HFFc6 (cell line): ENCODE results near the gene RNF208. TPM values are rescaled to one million over a fixed set of nuclear protein-coding genes. Genes with fewer than 3 reads are reported as not detected.

ENCODE experiments used
- DNase-seq: peaks from one replicate; pipeline ENCODE4 v3.0.0-alpha.2; 2018
- H3K27ac Mint-ChIP-seq: 2 replicates; pipeline ENCODE4 v1.8.0; 2020; ENCODE audit warnings: mild to moderate bottlenecking, mixed read lengths
- H3K27me3 Mint-ChIP-seq: 2 replicates; pipeline ENCODE4 v1.8.0; 2021; ENCODE audit warnings: mild to moderate bottlenecking, moderate library complexity, mixed read lengths; ENCODE audit not compliant: insufficient read depth
- H3K36me3 Mint-ChIP-seq: 2 replicates; pipeline ENCODE4 v1.8.0; 2021; ENCODE audit warnings: low read depth, mixed read lengths
- H3K4me1 Mint-ChIP-seq: 2 replicates; pipeline ENCODE4 v1.8.0; 2020; ENCODE audit warnings: low read depth, mixed read lengths
- H3K4me3 Mint-ChIP-seq: 2 replicates; pipeline ENCODE4 v1.8.0; 2020; ENCODE audit warnings: mild to moderate bottlenecking, moderate library complexity, mixed read lengths
- H3K9me3 Mint-ChIP-seq: 2 replicates; pipeline ENCODE4 v1.8.0; 2020; ENCODE audit warnings: mild to moderate bottlenecking, mixed read lengths
- CTCF ChIP-seq: fragments of 200-600 bp; sonication (generic); IDR thresholded peaks from 2 replicates; pipeline ENCODE4 v1.5.0; 2021; ENCODE audit warnings: antibody characterized with exemption, mild to moderate bottlenecking
- total RNA-seq, 6 experiments: library from RNA; stranded (reverse); fragmentation: NEBNext Ultra II Directional; extraction: Animal tissue kit (Norgen Biotek cat#: 25700); gene quantifications; 2 replicates in 1 of 6; 3 replicates in 5 of 6; pipeline ENCODE4 v1.2.3, GENCODE V29; 2021

RNF208 gene
- total RNA-seq, 6 experiments from 2014 or later = 2.5 to 3.8 (median 3.4) TPM

- H3K4me1 Mint-ChIP-seq = peaks cover 13% of the 10 kb centered on the region
- DNase-seq = no peak
- no peak for TF ChIP-seq CTCF
- no peaks in the 10 kb centered on the region; the same call in 1 of the 2 replicates for H3K27me3 Mint-ChIP-seq
- H3K9me3 Mint-ChIP-seq = no peaks in the 10 kb centered on the region
- no peak overlapping the region for H3K27ac Mint-ChIP-seq
- H3K36me3 Mint-ChIP-seq = no peaks in the 10 kb centered on the region
- H3K4me3 Mint-ChIP-seq = no peak overlapping the region
Measured at GRCh38 chr9:137252555-137253506, 30.8 kb upstream of the RNF208 start.

- no peaks in the 10 kb centered on the region for H3K36me3 Mint-ChIP-seq
- no peak overlapping the region for H3K27ac Mint-ChIP-seq
- TF ChIP-seq CTCF = no peak
- DNase-seq = no peak
- H3K4me3 Mint-ChIP-seq = no peak overlapping the region
- H3K4me1 Mint-ChIP-seq = peaks cover 13% of the 10 kb centered on the region
- peaks cover 3% of the 10 kb centered on the region for H3K27me3 Mint-ChIP-seq
- no peaks in the 10 kb centered on the region for H3K9me3 Mint-ChIP-seq
Measured at GRCh38 chr9:137251490-137252268, 29.6 kb upstream of the RNF208 start.

GRCh38 chr9:137251194-137251461, 29.1 kb upstream of the RNF208 start, which contains the start of gene STPG3:
Gene STPG3, plus strand, starts transcription at chr9:137251286. Its CDS starts 1 bp downstream, at chr9:137251287.
- Mint-ChIP-seq H3K4me3 (no peak within 1 kb of the TSS), H3K27ac (no peak within 1 kb of the TSS), H3K4me1 (peaks cover 8% of the 10 kb centered on the region), H3K27me3 (peaks cover 3% of the 10 kb centered on the region), H3K36me3 (no peaks in the 10 kb centered on the region), H3K9me3 (no peaks in the 10 kb centered on the region)
- TF ChIP-seq CTCF = no peak
- DNase-seq = no peak

GRCh38 chr9:137250329-137251193, 28.5 kb upstream of the RNF208 start:
- Mint-ChIP-seq H3K27ac (no peak overlapping the region), H3K9me3 (no peaks in the 10 kb centered on the region), H3K36me3 (no peaks in the 10 kb centered on the region), H3K27me3 (peaks cover 3% of the 10 kb centered on the region), H3K4me3 (no peak overlapping the region), H3K4me1 (peaks cover 8% of the 10 kb centered on the region)
- no peak for TF ChIP-seq CTCF
- no peak for DNase-seq

GRCh38 chr9:137247916-137248175, 25.8 kb upstream of the RNF208 start:
- no peak for TF ChIP-seq CTCF
- no peak overlapping the region for H3K4me3 Mint-ChIP-seq
- DNase-seq = no peak
- no peak overlapping the region for H3K27ac Mint-ChIP-seq
- H3K36me3 Mint-ChIP-seq = peaks cover 11% of the 10 kb centered on the region
- H3K9me3 Mint-ChIP-seq = no peaks in the 10 kb centered on the region
- peaks cover 15% of the 10 kb centered on the region for H3K4me1 Mint-ChIP-seq
- H3K27me3 Mint-ChIP-seq = peaks cover 10% of the 10 kb centered on the region
